ENCODE measurements around the gene MYO1H.

GRCh38 chr12:109477185-109477962 is 129.7 kb downstream of the MYO1H start, which contains the start of the genes KCTD10 and UBE3B:
- TF ChIP-seq EZH2 (IDR thresholded peaks at IDR 0.05; ENCODE audit: insufficient read depth, low read length) (no peak), CTCF (IDR thresholded peaks at IDR 0.05; ENCODE audit: insufficient read depth, low read depth, low read length) (no peak)

Data from astrocyte (in vitro differentiated cells and primary cell).